OCI-LY3 (cell line): ENCODE results near the gene SPEN.

Source experiments
- CTCF ChIP-seq: fragments of 200-600, 300-600 bp; sonication (generic); IDR thresholded peaks from 2 replicates; pipeline ENCODE4 v1.5.1; 2014; ENCODE audit warnings: antibody characterized with exemption, low read length, low read depth
- EZH2phosphoT487 ChIP-seq: fragments of 200-600 bp; shearing (Covaris generic); IDR thresholded peaks from 2 replicates; pipeline ENCODE4 v1.6.1; 2018; ENCODE audit warnings: antibody characterized with exemption, mixed run types, low read depth

- TF ChIP-seq CTCF (no peak), EZH2phosphoT487 (no peak)
Measured at GRCh38 chr1:15847100-15847892, at the start of gene SPEN.
